OCI-LY7 (cell line): ENCODE data around the gene GNAI2.

Source experiments
- EZH2phosphoT487 ChIP-seq: fragments of 200-600 bp; sonication (generic); IDR thresholded peaks from 2 replicates; pipeline ENCODE4 v1.6.1; 2018; ENCODE audit warnings: low read depth, borderline replicate concordance, mild to moderate bottlenecking, mixed run types, antibody characterized with exemption, low read length, moderate library complexity, mixed read lengths
- TF ChIP-seq, protein P1 (sequence below): fragments of 200-600 bp; sonication (generic); conservative IDR thresholded peaks from 2 replicates; pipeline ENCODE4 v1.5.1; 2014; ENCODE audit warnings: mild to moderate bottlenecking, antibody characterized with exemption, low read length, moderate library complexity, mixed read lengths

DNA sequence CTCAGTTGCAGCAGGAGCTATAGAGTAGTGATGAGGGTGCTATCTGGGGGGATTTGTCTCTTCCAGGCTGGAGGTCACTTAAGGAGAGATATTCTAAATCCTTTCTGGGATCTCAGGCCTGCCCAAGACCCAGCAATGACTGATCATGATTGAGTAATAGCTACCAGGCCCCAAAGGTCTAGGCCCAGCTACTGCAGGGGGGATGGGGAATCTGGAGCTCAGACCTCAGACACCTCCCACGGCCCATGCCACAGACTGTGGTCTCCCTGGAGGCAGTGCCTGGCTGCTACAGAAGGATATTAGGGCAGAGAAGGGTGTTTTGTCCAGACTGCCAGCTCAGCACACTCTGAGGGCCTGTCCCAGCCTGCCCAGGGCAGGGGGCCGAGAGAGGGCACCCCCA, 24.1 kb upstream of the GNAI2 start:
- TF ChIP-seq, protein P1, sequence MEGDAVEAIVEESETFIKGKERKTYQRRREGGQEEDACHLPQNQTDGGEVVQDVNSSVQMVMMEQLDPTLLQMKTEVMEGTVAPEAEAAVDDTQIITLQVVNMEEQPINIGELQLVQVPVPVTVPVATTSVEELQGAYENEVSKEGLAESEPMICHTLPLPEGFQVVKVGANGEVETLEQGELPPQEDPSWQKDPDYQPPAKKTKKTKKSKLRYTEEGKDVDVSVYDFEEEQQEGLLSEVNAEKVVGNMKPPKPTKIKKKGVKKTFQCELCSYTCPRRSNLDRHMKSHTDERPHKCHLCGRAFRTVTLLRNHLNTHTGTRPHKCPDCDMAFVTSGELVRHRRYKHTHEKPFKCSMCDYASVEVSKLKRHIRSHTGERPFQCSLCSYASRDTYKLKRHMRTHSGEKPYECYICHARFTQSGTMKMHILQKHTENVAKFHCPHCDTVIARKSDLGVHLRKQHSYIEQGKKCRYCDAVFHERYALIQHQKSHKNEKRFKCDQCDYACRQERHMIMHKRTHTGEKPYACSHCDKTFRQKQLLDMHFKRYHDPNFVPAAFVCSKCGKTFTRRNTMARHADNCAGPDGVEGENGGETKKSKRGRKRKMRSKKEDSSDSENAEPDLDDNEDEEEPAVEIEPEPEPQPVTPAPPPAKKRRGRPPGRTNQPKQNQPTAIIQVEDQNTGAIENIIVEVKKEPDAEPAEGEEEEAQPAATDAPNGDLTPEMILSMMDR, result no peak
- no peak for TF ChIP-seq EZH2phosphoT487
